Measurements from ENCODE around the gene COX5B. TPM values are rescaled to one million over a fixed set of nuclear protein-coding genes. Genes with fewer than 3 reads are reported as not detected.
"Not testable (repeated sequence)": the region's sequence is repeated elsewhere in the genome, so short reads cannot be mapped to it uniquely, and the experiment has no call there.

Gene COX5B
- total RNA-seq = 100 to 1,000 TPM; 363 to 469 TPM

DNA sequence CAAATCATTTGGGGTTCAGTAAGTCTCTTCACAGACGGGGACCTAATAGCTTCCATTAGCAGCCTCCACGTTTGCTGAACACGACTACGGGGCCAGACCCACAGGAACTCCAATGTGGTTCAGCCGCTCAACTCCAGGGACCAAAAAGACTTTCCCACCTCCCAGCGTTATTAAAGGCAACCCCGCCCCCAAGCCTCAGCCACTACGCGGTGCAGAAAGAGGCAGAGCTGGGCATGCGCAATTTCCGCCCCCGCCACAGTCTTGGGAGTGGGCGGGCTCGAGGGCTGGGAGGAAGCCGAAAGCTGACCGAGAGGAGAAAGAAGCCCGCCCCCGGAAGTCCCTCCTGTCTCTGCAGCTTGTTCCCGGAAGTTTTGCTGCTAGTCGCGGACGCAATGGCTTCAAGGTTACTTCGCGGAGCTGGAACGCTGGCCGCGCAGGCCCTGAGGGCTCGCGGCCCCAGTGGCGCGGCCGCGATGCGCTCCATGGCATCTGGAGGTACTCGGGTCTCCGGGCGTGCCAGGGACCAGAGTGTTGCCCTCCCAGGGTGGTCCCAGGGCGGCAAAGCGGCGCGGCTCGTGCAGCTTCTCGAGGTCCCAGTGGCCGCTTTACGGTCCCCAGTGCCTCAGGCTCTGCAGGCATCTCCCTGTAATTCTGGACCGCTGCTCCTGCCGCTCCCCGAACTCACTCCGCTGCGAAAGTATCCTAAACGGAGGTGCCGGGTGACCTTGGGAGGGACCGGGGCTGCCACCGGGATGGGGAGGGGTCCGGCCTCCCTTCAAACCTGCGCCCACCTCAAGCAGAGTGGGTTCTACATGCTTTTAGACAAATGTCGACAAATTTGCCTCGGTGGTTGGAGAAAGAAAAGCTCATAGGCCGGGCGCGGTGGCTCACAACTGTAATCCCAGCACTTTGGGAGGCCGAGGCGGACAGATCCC lies at the start of gene COX5B:
TSS of gene COX5B (plus strand) at position 368 of the 935 bp plus-strand sequence. CDS start at position 393, 25 bp downstream.
- intact Hi-C loops (cut with DNase I) = loop anchor here (1.0 to 10.0 kb wide), 2 partner anchors 17 to 49 kb away; no protein-coding TSS in a partner anchor
- WGBS = under 1% methylated on average over 34 of the region's 63 CpGs
- Histone ChIP-seq H3K4me1 (replicated peaks) (no peaks in the 10 kb centered on the region), H3K9me3 (no peaks in the 10 kb centered on the region), H3K36me3 (peaks cover 6 to 7% of the 10 kb centered on the region in 2 donors), H3K27me3 (replicated peaks; ENCODE audit: insufficient read depth) (no peaks in the 10 kb centered on the region), H3K27ac (peak within 1 kb of the TSS; percentile 92 to 95), H3K4me3 (peak within 1 kb of the TSS; percentile 82 to 96)
- DNase-seq (ENCODE audit: low spot score) = peak; percentile 99
- TF ChIP-seq CTCF (IDR thresholded peaks at IDR 0.05) (peak in 2 of 4 experiments; percentile 5 to 30), POLR2A (IDR thresholded peaks at IDR 0.05) (peak; percentile 84), POLR2AphosphoS5 (IDR thresholded peaks at IDR 0.05) (peak; percentile 98)

- not testable (repeated sequence) for H3K9me3 ChIP-seq; H3K27ac ChIP-seq; H3K4me3 ChIP-seq; H3K36me3 ChIP-seq; H3K4me1 ChIP-seq (replicated peaks); DNase-seq (ENCODE audit: low spot score); H3K27me3 ChIP-seq (replicated peaks; ENCODE audit: insufficient read depth)
- 93% methylated on average over 4 of the region's 4 CpGs for WGBS
- intact Hi-C loops (cut with DNase I) = loop anchor here (10.0 kb wide), 1 partner anchor 99 kb away; no protein-coding TSS in a partner anchor
Measured at GRCh38 chr2:97596180-97596579, 49.7 kb upstream of the COX5B start.

DNA sequence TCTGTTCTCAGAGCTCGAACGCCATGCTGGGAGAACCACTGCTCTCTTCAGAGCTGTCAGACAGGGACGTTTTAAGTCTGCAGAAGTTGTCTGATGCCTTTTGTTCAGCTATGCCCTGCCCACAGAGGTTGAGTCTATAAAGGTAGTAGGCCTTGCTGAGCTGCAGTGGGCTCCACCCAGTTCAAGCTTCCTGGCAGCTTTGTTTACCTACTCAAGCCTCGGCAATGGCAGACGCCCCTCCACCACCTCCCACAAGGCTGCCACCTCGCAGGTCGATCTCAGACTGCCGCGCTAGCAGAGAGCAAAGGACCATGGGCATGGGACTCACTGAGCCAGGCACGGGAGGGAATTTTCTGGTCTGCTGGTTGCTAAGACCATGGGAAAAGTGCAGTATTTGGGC lies 44.3 kb upstream of the COX5B start:
- H3K36me3 ChIP-seq; H3K9me3 ChIP-seq; H3K4me3 ChIP-seq; H3K27me3 ChIP-seq (replicated peaks; ENCODE audit: insufficient read depth); H3K27ac ChIP-seq; DNase-seq (ENCODE audit: low spot score); H3K4me1 ChIP-seq (replicated peaks); intact Hi-C loops (cut with DNase I): not testable (repeated sequence)
- 61% methylated on average over 3 of the region's 10 CpGs for WGBS

GRCh38 chr2:97605109-97605508 lies 40.8 kb upstream of the COX5B start:
- intact Hi-C loops (cut with DNase I); H3K4me1 ChIP-seq (replicated peaks); H3K9me3 ChIP-seq; H3K27ac ChIP-seq; H3K27me3 ChIP-seq (replicated peaks; ENCODE audit: insufficient read depth); DNase-seq (ENCODE audit: low spot score); H3K4me3 ChIP-seq; H3K36me3 ChIP-seq: not testable (repeated sequence)
- no CpG with 5 or more reads among the region's 8 CpGs for WGBS

GRCh38 chr2:97605524-97606339 lies 40.1 kb upstream of the COX5B start:
- 53% methylated on average over 2 of the region's 12 CpGs for WGBS
- H3K27ac ChIP-seq; DNase-seq (ENCODE audit: low spot score); H3K36me3 ChIP-seq; H3K9me3 ChIP-seq; H3K27me3 ChIP-seq (replicated peaks; ENCODE audit: insufficient read depth); H3K4me1 ChIP-seq (replicated peaks); intact Hi-C loops (cut with DNase I); H3K4me3 ChIP-seq: not testable (repeated sequence)

GRCh38 chr2:97608745-97609144 lies 37.1 kb upstream of the COX5B start:
- DNase-seq (ENCODE audit: low spot score); intact Hi-C loops (cut with DNase I); H3K9me3 ChIP-seq; H3K4me1 ChIP-seq (replicated peaks); H3K4me3 ChIP-seq; H3K27me3 ChIP-seq (replicated peaks; ENCODE audit: insufficient read depth); H3K27ac ChIP-seq; H3K36me3 ChIP-seq: not testable (repeated sequence)
- 80% methylated on average over 4 of the region's 4 CpGs for WGBS

- H3K9me3 ChIP-seq; H3K4me1 ChIP-seq (replicated peaks); H3K4me3 ChIP-seq; H3K27me3 ChIP-seq (replicated peaks; ENCODE audit: insufficient read depth); DNase-seq (ENCODE audit: low spot score); intact Hi-C loops (cut with DNase I); H3K27ac ChIP-seq; H3K36me3 ChIP-seq: not testable (repeated sequence)
- 100% methylated on average over 1 of the region's 7 CpGs for WGBS
Measured at GRCh38 chr2:97611895-97612294, 34.0 kb upstream of the COX5B start.

GRCh38 chr2:97615746-97616145 lies 30.1 kb upstream of the COX5B start:
- H3K36me3 ChIP-seq; H3K27me3 ChIP-seq (replicated peaks; ENCODE audit: insufficient read depth); DNase-seq (ENCODE audit: low spot score); H3K27ac ChIP-seq; H3K9me3 ChIP-seq; intact Hi-C loops (cut with DNase I); H3K4me3 ChIP-seq; H3K4me1 ChIP-seq (replicated peaks): not testable (repeated sequence)
- WGBS = no CpG with 5 or more reads among the region's 8 CpGs
